GM21360 (cell line): ENCODE measurements around the gene MED13.
"Not testable (repeated sequence)": the region's sequence is repeated elsewhere in the genome, so short reads cannot be mapped to it uniquely, and the experiment has no call there.

ENCODE experiments used
- ATAC-seq: cut with Tn5 transposase; IDR thresholded peaks from one replicate; pipeline ENCODE4 v1.9.1; 2021; ENCODE audit warnings: mild to moderate bottlenecking, moderate library complexity; ENCODE audit not compliant: unreplicated experiment

The MED13 gene

GRCh38 chr17:62003141-62003540 lies 61.9 kb downstream of the MED13 start:
- not testable (repeated sequence) for ATAC-seq

GRCh38 chr17:62001105-62001504 lies 64.0 kb downstream of the MED13 start:
- ATAC-seq = no peak

GRCh38 chr17:62000186-62000585 lies 64.9 kb downstream of the MED13 start:
- no peak for ATAC-seq

GRCh38 chr17:61998534-61998933 lies 66.5 kb downstream of the MED13 start:
- ATAC-seq = not testable (repeated sequence)

GRCh38 chr17:61997664-61998063 lies 67.4 kb downstream of the MED13 start:
- ATAC-seq = no peak

GRCh38 chr17:61996916-61997605 lies 68.0 kb downstream of the MED13 start:
- no peak for ATAC-seq

GRCh38 chr17:61989509-61989908 lies 75.6 kb downstream of the MED13 start:
- no peak for ATAC-seq

GRCh38 chr17:61986898-61987297 lies 78.2 kb downstream of the MED13 start:
- no peak for ATAC-seq

- no peak for ATAC-seq
Observed at GRCh38 chr17:61984821-61985220, 80.3 kb downstream of the MED13 start.

- ATAC-seq = no peak
Observed at GRCh38 chr17:61981323-61981722, 83.8 kb downstream of the MED13 start.

GRCh38 chr17:61980535-61980934 lies 84.5 kb downstream of the MED13 start:
- ATAC-seq = no peak

GRCh38 chr17:61974115-61974514 lies 91.0 kb downstream of the MED13 start:
- ATAC-seq = no peak

GRCh38 chr17:61972311-61972710 lies 92.8 kb downstream of the MED13 start:
- no peak for ATAC-seq

- ATAC-seq = no peak
Observed at GRCh38 chr17:61970030-61970429, 95.0 kb downstream of the MED13 start.

GRCh38 chr17:61968757-61969156 lies 96.3 kb downstream of the MED13 start:
- ATAC-seq = no peak

- no peak for ATAC-seq
Observed at GRCh38 chr17:61967729-61968128, 97.3 kb downstream of the MED13 start.

- no peak for ATAC-seq
Observed at GRCh38 chr17:61966191-61966590, 98.9 kb downstream of the MED13 start.

GRCh38 chr17:61955619-61956018 lies 109.5 kb downstream of the MED13 start:
- no peak for ATAC-seq

- no peak for ATAC-seq
Observed at GRCh38 chr17:61947367-61948078, 117.6 kb downstream of the MED13 start.

- ATAC-seq = no peak
Observed at GRCh38 chr17:61946359-61946758, 118.7 kb downstream of the MED13 start.

GRCh38 chr17:61943117-61943516 lies 122.0 kb downstream of the MED13 start:
- ATAC-seq = no peak

GRCh38 chr17:61942085-61942484 lies 123.0 kb downstream of the MED13 start:
- no peak for ATAC-seq

GRCh38 chr17:61928101-61928436 lies 137.0 kb downstream of the MED13 start:
- ATAC-seq = no peak
